ENCODE measurements around the gene CHST8. TPM values are rescaled to one million over a fixed set of nuclear protein-coding genes. Genes with fewer than 3 reads are reported as not detected.

CHST8 gene
- total RNA-seq, 1 experiment from 2014 or later: 33.5 TPM

GRCh38 chr19:33705090-33705847 lies 83.5 kb downstream of the CHST8 start:
- H3K9me3 Mint-ChIP-seq: peaks cover 9% of the 10 kb centered on the region
- H3K27me3 Mint-ChIP-seq (ENCODE audit: low read depth): no peaks in the 10 kb centered on the region
- H3K36me3 Mint-ChIP-seq: no peaks in the 10 kb centered on the region; the same call in 1 of the 2 replicates
- no peak overlapping the region for H3K4me3 Mint-ChIP-seq
- peak; percentile 63; the same call in 1 of the 2 replicates for ATAC-seq
- ChIA-PET POLR2A (no interaction called here), CTCF (interaction anchor here (3.3 kb wide), 1 partner anchor 275 kb away, joined by 10 read pairs; no protein-coding TSS in a partner anchor)
- no peak overlapping the region for H3K27ac Mint-ChIP-seq
- TF ChIP-seq ATF3 (CRISPR knock-in tag; conservative IDR thresholded peaks at IDR 0.05): 0 out of 2 replicates have a peak, but pooled peaks have one; percentile 16
- TF ChIP-seq ZNF396 (CRISPR knock-in tag; IDR thresholded peaks at IDR 0.05; ENCODE audit: borderline replicate concordance): no peak
- DNase-seq (ENCODE audit: low spot score): peak; percentile 53
- H3K4me1 Mint-ChIP-seq: peaks cover 38% of the 10 kb centered on the region

GRCh38 chr19:33705860-33706259 lies 84.1 kb downstream of the CHST8 start:
- ChIA-PET CTCF (interaction anchor here (3.3 kb wide), 1 partner anchor 275 kb away, joined by 10 read pairs; no protein-coding TSS in a partner anchor), POLR2A (no interaction called here)
- ATAC-seq: no peak
- H3K9me3 Mint-ChIP-seq: peaks cover 10% of the 10 kb centered on the region
- no peak overlapping the region for H3K27ac Mint-ChIP-seq
- H3K4me1 Mint-ChIP-seq: peaks cover 38% of the 10 kb centered on the region
- DNase-seq (ENCODE audit: low spot score): no peak
- H3K27me3 Mint-ChIP-seq (ENCODE audit: low read depth): no peaks in the 10 kb centered on the region
- TF ChIP-seq CREM (CRISPR knock-in tag; IDR thresholded peaks at IDR 0.05) (no peak), AFF4 (CRISPR knock-in tag; IDR thresholded peaks at IDR 0.05; ENCODE audit: borderline replicate concordance) (no peak), E2F4 (CRISPR knock-in tag; IDR thresholded peaks at IDR 0.05; ENCODE audit: borderline replicate concordance, low read depth) (no peak), ZBTB21 (CRISPR knock-in tag; IDR thresholded peaks at IDR 0.05; ENCODE audit: borderline replicate concordance) (no peak), AR (CRISPR knock-in tag; IDR thresholded peaks at IDR 0.05) (no peak), PRRX2 (CRISPR knock-in tag; IDR thresholded peaks at IDR 0.05) (no peak), NR1H2 (CRISPR knock-in tag; IDR thresholded peaks at IDR 0.05) (no peak), GABPB1 (CRISPR knock-in tag; IDR thresholded peaks at IDR 0.05) (no peak), KAT7 (CRISPR knock-in tag; IDR thresholded peaks at IDR 0.05; ENCODE audit: borderline replicate concordance) (no peak), ZNF317 (CRISPR knock-in tag; IDR thresholded peaks at IDR 0.05; ENCODE audit: borderline replicate concordance, low read depth) (no peak), ZMAT4 (CRISPR knock-in tag; IDR thresholded peaks at IDR 0.05) (no peak), TEAD4 (CRISPR knock-in tag; IDR thresholded peaks at IDR 0.05) (no peak), MXD4 (CRISPR knock-in tag; IDR thresholded peaks at IDR 0.05; ENCODE audit: borderline replicate concordance) (no peak), ETV6 (CRISPR knock-in tag; IDR thresholded peaks at IDR 0.05) (no peak), E2F5 (CRISPR knock-in tag; IDR thresholded peaks at IDR 0.05) (no peak), ZNF121 (CRISPR knock-in tag; IDR thresholded peaks at IDR 0.05) (no peak), SOX15 (CRISPR knock-in tag; IDR thresholded peaks at IDR 0.05) (no peak), NFE2L1 (CRISPR knock-in tag; IDR thresholded peaks at IDR 0.05) (no peak), GRHL2 (CRISPR knock-in tag; IDR thresholded peaks at IDR 0.05; ENCODE audit: insufficient replicate concordance, severe bottlenecking) (no peak)
- H3K4me3 Mint-ChIP-seq: no peak overlapping the region
- H3K36me3 Mint-ChIP-seq: no peaks in the 10 kb centered on the region; the same call in 1 of the 2 replicates

Data from WTC11 (cell line).